Tibial nerve (tissue), 4 donors: Measurements from ENCODE around the gene SSR4. TPM values are rescaled to one million over a fixed set of nuclear protein-coding genes. Genes with fewer than 3 reads are reported as not detected.

ENCODE experiments used
- DNase-seq, 2 donors: peaks; one replicate each; pipeline ENCODE4 v3.0.0-alpha.2; 2019; ENCODE audit warnings: low spot score in 2 of 2
- H3K27ac ChIP-seq, 4 donors: fragments of 200-600 bp; sonication (generic) in 3 of 4; one replicate each; pipeline ENCODE4 v1.5.1; 2017 to 2019; ENCODE audit warnings: mild to moderate bottlenecking in 1 of 4
- H3K27me3 ChIP-seq, 2 donors: fragments of 200-600 bp; sonication (generic) in 1 of 2; one replicate each; pipeline versions ENCODE4 v1.5.1 to v1.6.0; 2017 to 2019
- H3K36me3 ChIP-seq, 3 donors: fragments of 200-600 bp; sonication (generic); one replicate each; pipeline ENCODE4 v1.5.1; 2018 to 2019
- H3K4me1 ChIP-seq, 4 donors: fragments of 200-600 bp; sonication (generic) in 3 of 4; one replicate each; pipeline ENCODE4 v1.5.1; 2017 to 2019
- H3K4me3 ChIP-seq, 4 donors: fragments of 200-600 bp; sonication (generic) in 3 of 4; one replicate each; pipeline ENCODE4 v1.5.1; 2017 to 2019; ENCODE audit warnings: mild to moderate bottlenecking in 1 of 4, moderate library complexity in 1 of 4
- H3K9me3 ChIP-seq, 4 donors: fragments of 200-600 bp; sonication (generic) in 3 of 4; one replicate each; pipeline ENCODE4 v1.5.1; 2017 to 2019
- EP300 ChIP-seq, 2 donors: sonication (generic); formaldehyde crosslinking; IDR thresholded peaks; one replicate each; pipeline ENCODE4 v1.6.1; 2017; ENCODE audit warnings: antibody characterized with exemption in 2 of 2, mild to moderate bottlenecking in 1 of 2
- POLR2A ChIP-seq, 2 donors: fragments of 450-650 bp; IDR thresholded peaks; one replicate each; pipeline ENCODE4 v1.6.1; 2017; ENCODE audit warnings: antibody characterized with exemption in 2 of 2, mild to moderate bottlenecking in 2 of 2, moderate library complexity in 2 of 2
- WGBS, 2 donors: methylation state at CpG; one replicate each; pipeline ENCODE4 v1.1.5; 2018; 5-methylcytosine and 5-hydroxymethylcytosine counted together
- total RNA-seq, 4 donors: library from RNA; depleted of rRNA; stranded (reverse); fragments of >200 nt; gene quantifications; one replicate each; pipeline ENCODE4 v1.1.0, GENCODE V29; 2016
- TF ChIP-seq, protein P1 (sequence below), 5 experiments: fragments of 200-600 bp in 3 of 5; fragments of 450-650 bp in 2 of 5; sonication (generic) in 3 of 5; IDR thresholded peaks; one replicate each; pipeline ENCODE4 v1.5.1; 2016 to 2019; ENCODE audit warnings: antibody characterized with exemption in 5 of 5, mild to moderate bottlenecking in 3 of 5, moderate library complexity in 2 of 5

Gene SSR4
- total RNA-seq, 4 donors from 2014 or later = 93.6 to 156 (median 131) TPM

DNA sequence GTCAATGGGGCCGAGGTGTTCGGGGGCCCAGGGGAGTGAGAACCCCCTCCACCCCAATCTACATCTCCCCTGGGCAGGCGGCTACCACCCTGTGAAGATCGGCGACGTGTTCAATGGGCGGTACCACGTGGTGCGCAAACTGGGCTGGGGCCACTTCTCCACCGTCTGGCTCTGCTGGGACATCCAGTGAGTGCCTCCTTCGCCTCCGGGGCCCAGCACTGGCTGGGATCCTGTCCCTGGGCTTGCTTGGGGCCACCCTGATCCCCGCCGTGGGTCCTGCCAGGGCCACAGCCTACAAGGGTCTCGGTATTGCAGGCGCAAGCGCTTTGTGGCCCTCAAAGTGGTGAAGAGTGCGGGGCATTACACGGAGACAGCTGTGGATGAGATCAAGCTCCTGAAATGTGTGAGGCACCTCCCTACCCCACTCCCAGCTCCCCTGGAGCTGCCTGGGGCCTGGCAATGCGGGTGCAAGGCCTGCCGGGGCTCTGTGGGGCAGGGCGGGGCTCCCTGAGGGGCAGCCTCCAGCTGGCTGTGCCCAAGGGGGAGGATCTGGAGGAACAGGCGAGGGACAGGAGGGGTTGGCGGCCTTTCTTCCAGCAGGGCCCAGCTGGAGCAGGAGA, 12.9 kb upstream of the SSR4 start:
- 57 to 74% methylated on average over 7 to 13 of the region's 24 CpGs for WGBS, 2 donors
- TF ChIP-seq EP300 (IDR thresholded peaks at IDR 0.05) (no peak), POLR2A (IDR thresholded peaks at IDR 0.05) (no peak)
- TF ChIP-seq, protein P1, sequence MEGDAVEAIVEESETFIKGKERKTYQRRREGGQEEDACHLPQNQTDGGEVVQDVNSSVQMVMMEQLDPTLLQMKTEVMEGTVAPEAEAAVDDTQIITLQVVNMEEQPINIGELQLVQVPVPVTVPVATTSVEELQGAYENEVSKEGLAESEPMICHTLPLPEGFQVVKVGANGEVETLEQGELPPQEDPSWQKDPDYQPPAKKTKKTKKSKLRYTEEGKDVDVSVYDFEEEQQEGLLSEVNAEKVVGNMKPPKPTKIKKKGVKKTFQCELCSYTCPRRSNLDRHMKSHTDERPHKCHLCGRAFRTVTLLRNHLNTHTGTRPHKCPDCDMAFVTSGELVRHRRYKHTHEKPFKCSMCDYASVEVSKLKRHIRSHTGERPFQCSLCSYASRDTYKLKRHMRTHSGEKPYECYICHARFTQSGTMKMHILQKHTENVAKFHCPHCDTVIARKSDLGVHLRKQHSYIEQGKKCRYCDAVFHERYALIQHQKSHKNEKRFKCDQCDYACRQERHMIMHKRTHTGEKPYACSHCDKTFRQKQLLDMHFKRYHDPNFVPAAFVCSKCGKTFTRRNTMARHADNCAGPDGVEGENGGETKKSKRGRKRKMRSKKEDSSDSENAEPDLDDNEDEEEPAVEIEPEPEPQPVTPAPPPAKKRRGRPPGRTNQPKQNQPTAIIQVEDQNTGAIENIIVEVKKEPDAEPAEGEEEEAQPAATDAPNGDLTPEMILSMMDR (IDR thresholded peaks at IDR 0.05) = no peak
- Histone ChIP-seq H3K36me3 (peaks cover 0 to 32% (median 0%) of the 10 kb centered on the region in 3 donors), H3K4me1 (peaks cover 0 to 24% (median 11%) of the 10 kb centered on the region in 4 donors), H3K4me3 (no peak overlapping the region), H3K9me3 (no peaks in the 10 kb centered on the region), H3K27ac (peak overlapping the region in 3 of 4 donors; percentile 26 to 71 (median 71)), H3K27me3 (peaks cover 0 to 4% of the 10 kb centered on the region in 2 donors)
- no peak for DNase-seq

DNA sequence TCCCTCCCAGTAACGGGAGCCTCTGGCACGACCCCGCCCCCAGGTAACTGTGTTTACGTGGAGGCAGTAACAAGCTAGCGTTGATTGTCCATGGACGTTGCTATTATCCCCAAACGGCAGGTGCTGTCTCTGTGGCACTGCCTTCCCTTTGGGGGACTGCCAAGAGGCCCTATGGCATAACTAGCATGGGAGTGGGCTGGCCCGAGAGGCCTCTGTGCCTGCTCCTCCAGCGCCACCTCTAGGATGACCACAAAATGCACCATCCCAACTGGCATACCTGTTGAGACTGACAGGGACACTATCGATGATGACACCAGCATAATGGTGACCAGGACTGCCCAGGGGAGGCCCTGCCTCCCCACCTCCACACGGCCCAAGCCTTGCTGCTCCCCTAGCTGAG, 12.2 kb upstream of the SSR4 start:
- H3K4me3 ChIP-seq = no peak overlapping the region
- 20 to 61% methylated on average over 5 to 11 of the region's 11 CpGs for WGBS, 2 donors
- TF ChIP-seq, protein P1 (IDR thresholded peaks at IDR 0.05) = peak in 1 of 5 experiments; percentile 18
- no peak for TF ChIP-seq EP300 (IDR thresholded peaks at IDR 0.05)

DNA sequence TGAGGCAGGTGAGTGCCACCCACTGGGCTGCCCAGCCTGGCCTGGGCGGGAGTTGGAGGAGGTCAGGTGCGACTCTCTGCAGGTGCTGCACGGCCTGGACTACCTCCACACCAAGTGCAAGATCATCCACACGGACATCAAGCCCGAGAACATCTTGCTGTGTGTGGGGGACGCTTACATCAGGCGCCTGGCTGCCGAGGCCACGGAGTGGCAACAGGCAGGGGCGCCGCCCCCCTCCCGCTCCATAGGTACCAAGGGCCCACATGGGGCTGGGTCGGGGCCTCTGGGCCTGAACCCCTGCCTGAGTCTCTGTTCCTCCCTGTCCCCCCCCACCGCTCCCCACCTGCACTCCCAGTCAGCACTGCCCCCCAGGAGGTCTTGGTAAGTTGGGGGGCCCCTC, 11.6 kb upstream of the SSR4 start:
- Histone ChIP-seq H3K27me3 (no peaks in the 10 kb centered on the region), H3K27ac (no peak overlapping the region), H3K9me3 (no peaks in the 10 kb centered on the region), H3K4me1 (peaks cover 0 to 24% (median 11%) of the 10 kb centered on the region in 4 donors), H3K4me3 (no peak overlapping the region), H3K36me3 (peaks cover 0 to 45% (median 0%) of the 10 kb centered on the region in 3 donors)
- DNase-seq = no peak
- WGBS, 2 donors = 88% methylated on average over 12 of the region's 14 CpGs; no CpG with 5 or more reads in 1 of the 2 donors
- TF ChIP-seq EP300 (IDR thresholded peaks at IDR 0.05) (no peak), POLR2A (IDR thresholded peaks at IDR 0.05) (no peak)
- TF ChIP-seq, protein P1 (IDR thresholded peaks at IDR 0.05) = no peak

More for the DNA sequence above, 12.2 kb upstream of the SSR4 start:
- Histone ChIP-seq H3K27me3 (no peaks in the 10 kb centered on the region), H3K4me1 (peaks cover 0 to 24% (median 11%) of the 10 kb centered on the region in 4 donors), H3K27ac (peak overlapping the region in 1 of 4 donors; percentile 71), H3K36me3 (peaks cover 0 to 39% (median 0%) of the 10 kb centered on the region in 3 donors), H3K9me3 (no peaks in the 10 kb centered on the region)
- DNase-seq = no peak

DNA sequence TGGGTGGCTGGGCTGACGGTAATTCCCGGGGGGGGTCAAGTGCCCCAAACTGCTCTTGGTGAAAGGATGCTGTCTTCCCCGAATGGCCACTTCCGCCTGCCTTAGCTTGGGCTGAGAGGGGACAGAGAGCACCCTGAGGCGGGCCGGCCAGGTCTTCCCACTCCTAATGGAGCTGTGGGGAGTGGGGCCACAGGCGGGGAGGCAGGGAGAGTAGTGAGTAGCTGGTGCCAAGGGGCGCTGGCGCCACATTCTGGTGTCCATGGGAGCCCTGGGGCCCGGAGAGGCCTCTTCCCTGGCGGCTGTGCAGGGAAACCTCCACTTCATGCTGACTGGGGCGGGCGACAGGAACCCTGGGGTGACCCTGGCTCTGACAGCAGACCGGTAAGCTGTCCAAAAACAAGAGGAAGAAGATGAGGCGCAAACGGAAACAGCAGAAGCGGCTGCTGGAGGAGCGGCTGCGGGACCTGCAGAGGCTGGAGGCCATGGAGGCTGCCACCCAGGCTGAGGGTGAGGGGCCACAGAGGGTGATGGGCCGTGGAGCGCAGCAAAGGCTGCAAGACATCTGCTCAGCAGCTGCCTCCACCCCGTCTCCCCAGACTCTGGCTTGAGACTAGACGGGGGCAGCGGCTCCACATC, 11.0 kb upstream of the SSR4 start:
- WGBS, 2 donors = 80% methylated on average over 1 to 24 of the region's 24 CpGs
- H3K36me3 ChIP-seq = peaks cover 0 to 51% (median 0%) of the 10 kb centered on the region in 3 donors
- peaks cover 0 to 24% (median 11%) of the 10 kb centered on the region in 4 donors for H3K4me1 ChIP-seq
- DNase-seq = no peak
- H3K4me3 ChIP-seq = no peak overlapping the region
- TF ChIP-seq, protein P1 (IDR thresholded peaks at IDR 0.05) = no peak
- TF ChIP-seq EP300 (IDR thresholded peaks at IDR 0.05) (no peak), POLR2A (IDR thresholded peaks at IDR 0.05) (no peak)
- no peak overlapping the region for H3K27ac ChIP-seq
- H3K27me3 ChIP-seq = no peaks in the 10 kb centered on the region
- no peaks in the 10 kb centered on the region for H3K9me3 ChIP-seq

DNA sequence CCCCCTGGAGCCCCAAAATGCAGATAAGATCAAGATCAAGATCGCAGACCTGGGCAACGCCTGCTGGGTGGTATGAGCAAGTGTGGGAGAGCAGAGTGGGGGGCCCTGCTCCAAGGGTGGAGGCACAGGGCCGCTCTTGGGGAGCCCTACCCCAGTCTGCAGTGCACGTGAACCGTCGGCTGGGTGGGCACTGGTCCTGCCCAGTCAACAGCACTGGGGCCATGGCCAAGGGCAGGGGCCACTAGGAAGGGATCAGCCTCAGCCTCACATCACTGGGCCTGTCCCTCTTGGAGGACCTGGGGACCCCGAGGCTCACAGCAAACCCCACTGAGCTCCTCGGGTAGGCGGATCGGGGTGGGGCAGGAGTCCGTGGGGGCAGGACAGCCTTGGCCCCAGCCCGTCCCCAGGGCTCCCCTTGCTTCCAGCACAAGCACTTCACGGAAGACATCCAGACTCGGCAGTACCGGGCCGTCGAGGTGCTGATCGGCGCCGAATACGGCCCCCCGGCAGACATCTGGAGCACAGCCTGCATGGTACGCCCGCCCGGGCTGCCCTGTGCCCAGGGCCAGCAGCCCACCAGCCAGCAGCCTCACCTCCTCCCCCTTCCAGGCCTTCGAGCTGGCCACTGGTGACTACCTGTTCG, 10.0 kb upstream of the SSR4 start:
- H3K9me3 ChIP-seq = no peaks in the 10 kb centered on the region
- peaks cover 0 to 24% (median 11%) of the 10 kb centered on the region in 4 donors for H3K4me1 ChIP-seq
- no peak for DNase-seq
- peaks cover 0 to 61% (median 0%) of the 10 kb centered on the region in 3 donors for H3K36me3 ChIP-seq
- no peak overlapping the region for H3K27ac ChIP-seq
- no peak overlapping the region for H3K4me3 ChIP-seq
- 89 to 90% methylated on average over 20 to 21 of the region's 27 CpGs for WGBS, 2 donors
- no peaks in the 10 kb centered on the region for H3K27me3 ChIP-seq
- TF ChIP-seq POLR2A (IDR thresholded peaks at IDR 0.05) (no peak), EP300 (IDR thresholded peaks at IDR 0.05) (no peak)
- TF ChIP-seq, protein P1 (IDR thresholded peaks at IDR 0.05) = no peak
